GM18909 (cell line): ENCODE measurements around the gene HEPHL1.
A peak's percentile ranks its signal among the peaks of the same experiment; 100 is the strongest.
"Not testable (repeated sequence)": the region's sequence is repeated elsewhere in the genome, so short reads cannot be mapped to it uniquely, and the experiment has no call there.

Experiments
- ATAC-seq: cut with Tn5 transposase; IDR thresholded peaks from one replicate; pipeline ENCODE4 v1.9.1; 2021; ENCODE audit warnings: mild to moderate bottlenecking; ENCODE audit not compliant: unreplicated experiment, poor library complexity

Gene HEPHL1

DNA sequence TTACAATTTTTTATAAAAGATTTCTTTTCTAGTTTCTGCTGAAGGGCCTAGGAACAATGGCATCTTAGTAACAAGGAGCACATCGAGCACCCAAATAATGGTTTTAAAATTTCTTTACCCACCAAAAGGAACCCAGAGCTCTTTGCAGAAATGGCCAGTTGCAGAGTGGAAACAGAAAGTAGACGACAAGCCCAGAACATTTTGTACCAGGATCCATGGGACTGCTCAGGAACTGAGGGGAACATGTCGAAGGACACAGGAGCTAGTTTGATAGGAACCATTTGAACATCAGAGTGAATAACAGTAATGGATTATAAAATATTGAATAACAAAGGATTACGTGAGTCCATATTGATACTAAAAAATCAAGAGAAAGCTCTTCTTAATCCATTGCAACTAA, 124.8 kb downstream of the HEPHL1 start:
- no peak for ATAC-seq

DNA sequence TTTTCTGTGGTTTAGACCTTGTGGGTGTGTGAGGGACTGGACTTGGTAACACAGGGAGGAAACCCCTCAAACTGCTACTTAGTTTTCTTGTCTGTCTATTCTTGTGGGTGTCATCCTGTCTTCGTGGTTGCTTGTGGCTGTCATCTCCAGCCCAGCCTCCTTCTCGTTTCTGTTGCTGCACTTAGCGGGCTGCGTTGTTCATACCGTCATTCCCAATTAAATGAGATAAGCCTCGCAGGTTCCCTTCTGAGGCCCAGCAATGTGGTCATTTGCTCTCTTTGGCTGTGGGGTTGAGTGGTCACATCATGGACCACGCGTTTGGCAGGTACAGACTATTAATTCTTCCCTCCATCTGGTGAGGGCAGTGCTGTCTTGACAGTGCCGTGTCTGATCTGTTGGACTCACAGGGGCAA, 126.3 kb downstream of the HEPHL1 start:
- no peak for ATAC-seq

DNA sequence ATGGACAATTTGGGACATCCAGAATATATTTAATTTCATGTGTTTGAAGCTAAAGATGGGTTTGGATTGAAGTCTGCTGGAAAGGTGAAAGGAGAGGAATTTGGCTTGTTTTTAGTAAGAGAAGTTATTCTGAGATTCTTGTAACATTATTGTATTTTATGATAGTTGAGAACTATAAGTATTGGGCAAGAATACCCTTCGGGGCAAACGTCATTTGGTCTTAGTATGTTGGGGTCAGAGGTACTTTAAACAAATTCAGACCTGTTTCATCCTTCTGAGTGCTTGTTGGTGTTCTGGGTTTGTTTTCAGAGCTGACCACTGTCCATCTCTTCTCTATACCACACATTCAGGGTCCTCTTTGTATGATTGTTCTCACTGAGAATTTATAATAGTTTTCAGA, 127.0 kb downstream of the HEPHL1 start:
- no peak for ATAC-seq

DNA sequence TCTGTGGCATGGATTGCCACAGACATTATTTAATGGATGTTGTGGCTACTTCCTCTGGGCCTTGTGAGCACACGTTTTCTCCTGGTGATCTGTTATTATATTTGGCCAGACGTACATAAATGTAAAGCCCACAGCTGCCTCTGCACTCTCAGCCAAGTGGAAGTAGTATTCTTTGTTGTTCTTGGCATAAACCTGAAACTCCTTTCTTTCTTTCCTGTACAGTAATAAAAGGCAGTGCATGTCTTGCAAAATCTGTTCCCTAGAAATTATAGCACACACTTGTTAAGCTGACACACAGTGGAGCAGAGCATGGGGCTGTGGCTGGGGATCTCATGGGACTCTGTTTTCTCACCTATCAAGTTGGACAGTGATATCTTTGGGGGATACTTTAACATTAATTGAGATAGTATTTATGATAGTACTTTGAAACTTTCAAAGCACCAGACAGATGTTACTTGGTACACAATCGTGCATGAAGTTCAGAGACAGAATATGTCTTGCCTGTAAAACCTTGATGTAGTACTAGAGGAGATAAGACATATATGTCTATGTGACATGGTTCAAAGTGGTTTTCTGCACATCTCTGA, 128.4 kb downstream of the HEPHL1 start:
- ATAC-seq, result no peak

DNA sequence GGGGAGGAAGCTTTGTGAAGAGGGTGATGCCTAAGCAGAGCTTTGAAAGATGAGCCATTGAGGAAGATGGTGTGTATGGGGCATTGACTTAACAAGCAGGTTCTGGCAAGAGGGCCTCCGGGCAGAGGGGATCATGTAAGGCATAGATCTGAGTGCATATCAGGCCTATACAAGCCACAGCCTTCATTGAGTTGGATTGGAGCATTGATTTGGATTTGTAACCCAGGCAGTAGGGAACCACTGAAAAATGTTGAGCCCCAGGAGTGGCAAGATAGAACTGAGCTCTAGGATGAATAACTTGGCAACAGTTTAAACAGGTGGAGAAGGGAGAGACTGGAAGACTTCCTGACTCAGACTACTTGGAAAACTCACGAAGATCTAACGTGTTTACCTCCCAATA, 128.9 kb downstream of the HEPHL1 start:
- ATAC-seq, result no peak

DNA sequence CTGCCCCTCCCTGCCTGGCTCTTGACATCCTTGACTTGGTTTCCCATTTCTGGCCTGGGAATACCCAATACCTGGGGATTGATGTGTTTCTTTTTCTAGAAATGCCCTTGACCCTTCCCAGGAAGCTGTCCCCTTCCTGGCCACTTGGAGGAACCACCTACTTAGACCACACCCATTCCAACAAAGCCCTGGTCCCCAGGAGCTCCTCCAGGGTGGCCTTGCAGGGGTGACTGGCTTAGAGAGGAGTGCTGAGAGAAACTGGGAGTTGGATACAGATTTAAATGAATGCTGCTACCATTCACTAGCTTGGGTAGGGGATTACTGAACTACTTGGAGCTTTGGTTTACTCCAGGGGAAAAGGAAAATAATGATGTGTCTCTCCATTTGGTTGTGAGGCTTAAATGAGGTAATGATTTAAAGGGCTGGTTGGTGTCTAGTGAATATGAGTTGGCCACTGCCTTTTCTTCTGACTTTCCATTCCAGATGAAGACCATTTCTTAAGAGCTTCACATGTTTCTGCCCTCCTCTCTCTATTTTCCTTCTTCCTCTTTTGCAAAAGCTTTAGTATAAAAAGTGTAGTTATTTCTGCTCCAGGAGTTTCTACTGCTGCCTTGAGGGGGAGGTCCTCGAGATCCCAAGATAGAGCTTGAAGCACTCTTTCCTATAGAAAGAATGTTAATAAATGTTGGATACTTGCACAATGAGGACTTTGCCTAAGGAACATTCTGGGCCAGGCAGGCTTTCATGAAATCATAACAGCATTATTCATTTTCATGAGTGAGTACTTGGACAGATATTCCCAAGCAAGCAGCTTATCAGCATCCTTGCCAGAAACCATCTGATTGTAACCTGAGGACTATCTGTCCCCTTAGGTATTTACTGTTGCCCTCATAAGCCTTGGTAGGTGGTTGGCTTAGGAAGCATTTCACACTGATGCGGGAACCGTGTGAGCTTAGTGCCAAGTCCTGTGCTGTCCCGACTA, 129.8 kb downstream of the HEPHL1 start:
- no peak for ATAC-seq

DNA sequence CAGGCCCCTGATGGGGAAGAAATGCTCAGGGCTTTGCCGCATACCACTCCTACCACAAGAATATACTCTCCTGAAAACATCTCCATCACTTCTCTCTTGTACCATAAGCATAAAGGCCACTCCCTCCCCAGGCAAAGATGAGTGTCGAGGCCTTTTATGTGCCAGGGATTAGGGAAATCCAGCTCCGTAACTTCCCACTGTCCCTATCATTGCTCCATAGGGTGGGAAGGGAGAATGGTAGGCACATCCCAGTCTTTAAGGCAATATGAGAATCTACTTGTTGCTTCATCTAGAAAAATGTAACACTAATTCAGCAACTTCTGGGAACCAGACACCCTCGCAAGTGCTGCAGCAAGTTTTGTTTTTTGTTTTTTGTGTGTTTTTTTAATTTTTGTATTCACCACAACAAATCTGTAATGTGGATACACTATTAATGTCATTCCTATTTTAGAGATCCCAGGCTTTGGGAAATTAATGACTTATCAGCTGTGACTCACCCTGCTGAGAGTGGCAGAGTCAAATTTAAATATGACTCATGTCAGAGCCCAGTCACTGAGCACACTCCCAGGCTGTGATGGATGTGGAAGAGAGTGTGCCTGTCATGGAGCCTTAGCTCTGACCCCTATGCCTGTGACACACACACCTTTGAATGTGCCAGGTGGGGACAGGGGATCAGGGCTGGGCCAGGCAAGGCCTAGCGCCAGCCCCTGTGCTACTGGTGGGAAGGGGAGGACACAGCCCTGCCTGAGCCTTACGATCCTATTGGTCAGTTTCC, 130.9 kb downstream of the HEPHL1 start:
- peak; percentile 51 for ATAC-seq

DNA sequence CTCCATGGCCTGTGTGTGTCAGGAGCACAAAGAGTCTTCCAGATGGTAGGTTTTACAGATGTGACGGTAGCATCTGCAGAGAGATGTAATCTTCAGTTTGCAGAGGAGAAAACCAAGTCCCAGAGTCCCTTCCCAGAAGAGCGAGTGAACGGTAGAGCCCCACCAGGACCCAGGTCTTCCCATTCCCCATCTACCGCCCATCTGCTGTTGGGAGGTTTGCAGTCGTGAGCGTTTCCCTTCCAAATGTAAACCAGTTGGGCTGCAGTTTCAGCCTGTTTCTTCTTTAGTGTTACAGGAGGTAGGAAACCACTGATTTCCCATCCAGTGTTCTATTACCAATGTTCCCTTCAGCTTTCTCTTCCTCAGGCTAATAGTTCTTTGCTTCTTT, 131.5 kb downstream of the HEPHL1 start:
- ATAC-seq, result no peak

DNA sequence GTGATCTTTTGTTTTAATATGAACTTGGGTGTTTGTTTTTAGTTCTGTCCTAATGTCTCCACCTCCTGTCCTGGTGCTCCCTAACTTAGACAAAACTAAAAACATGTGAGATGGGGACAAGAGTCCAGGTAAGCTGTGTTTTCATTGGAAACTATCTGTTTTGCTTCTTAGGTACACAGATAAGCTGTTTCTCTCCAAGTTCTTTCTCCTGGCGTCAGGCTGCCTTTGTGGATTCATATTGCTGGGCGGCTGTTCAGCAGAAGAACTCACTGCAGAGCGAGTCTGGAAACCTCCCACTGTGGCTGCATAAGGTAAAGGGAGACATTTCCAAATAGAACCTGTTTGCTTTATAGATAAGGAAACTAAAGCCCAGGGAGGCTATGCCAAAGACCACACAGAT, 132.2 kb downstream of the HEPHL1 start:
- no peak for ATAC-seq

DNA sequence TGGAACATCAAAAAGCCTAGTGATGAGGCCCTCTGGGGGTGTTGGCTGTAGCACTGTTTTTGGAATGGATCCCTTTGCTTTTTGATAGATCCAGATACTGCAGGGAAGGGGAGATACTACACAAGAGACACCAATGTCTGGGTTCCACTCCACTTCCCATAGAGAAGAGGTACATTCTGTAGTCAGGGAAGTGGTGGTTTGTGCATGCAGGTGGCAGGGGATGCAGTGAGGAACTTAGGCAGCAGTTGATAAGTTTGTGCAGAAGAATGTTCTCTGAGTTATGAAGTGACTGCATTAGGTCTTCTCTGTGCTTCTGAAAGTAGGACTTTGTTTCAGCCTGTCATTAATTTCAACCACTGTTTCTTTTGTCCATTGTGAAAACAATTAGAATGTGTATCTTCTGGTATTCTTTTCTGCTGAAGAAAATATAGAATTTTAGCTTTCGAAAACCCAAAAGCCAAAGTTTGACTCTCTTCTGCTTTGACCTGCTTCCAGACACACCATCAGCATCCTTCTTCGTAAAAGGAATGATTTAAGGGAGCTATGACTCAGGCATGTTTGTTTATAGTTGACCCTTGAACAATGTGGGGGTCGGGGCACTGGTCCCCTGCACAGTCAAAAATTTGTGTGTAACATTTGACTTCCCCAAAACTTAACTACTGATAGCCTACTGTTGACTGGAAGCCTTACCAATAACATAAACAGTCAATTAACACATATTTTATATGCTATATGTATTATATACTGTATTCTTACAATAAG, 133.1 kb downstream of the HEPHL1 start:
- ATAC-seq, result no peak

DNA sequence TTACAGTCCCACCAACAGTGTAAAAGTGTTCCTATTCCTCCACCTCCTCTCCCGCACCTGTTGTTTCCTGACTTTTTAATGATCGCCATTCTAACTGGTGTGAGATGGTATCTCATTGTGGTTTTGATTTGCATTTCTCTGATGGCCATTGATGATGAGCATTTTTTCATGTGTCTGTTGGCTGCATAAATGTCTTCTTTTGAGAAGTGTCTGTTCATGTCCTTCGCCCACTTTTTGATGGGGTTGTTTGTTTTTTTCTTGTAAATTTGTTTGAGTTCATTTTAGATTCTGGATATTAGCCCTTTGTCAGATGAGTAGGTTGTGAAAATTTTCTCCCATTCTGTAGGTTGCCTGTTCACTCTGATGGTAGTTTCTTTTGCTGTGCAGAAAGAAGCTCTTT, 136.2 kb downstream of the HEPHL1 start:
- not testable (repeated sequence) for ATAC-seq
